PC-3 (cell line): ENCODE results near the gene MYLK. TPM values are rescaled to one million over a fixed set of nuclear protein-coding genes. Genes with fewer than 3 reads are reported as not detected.

ENCODE experiments used
- ATAC-seq: fragments of 200-7000 bp; cut with Tn5 transposase; 2 replicates; pipeline ENCODE4 v1.9.1; 2020; ENCODE audit warnings: mild to moderate bottlenecking, moderate library complexity
- BruUV-seq: library from RNA; stranded (reverse); fragments of 400-500 nt; replicated peaks from 2 replicates; lab custom pipeline; 2021; lab: Mats Ljungman, UMichigan
- CTCF ChIA-PET: fragments of 300-600 bp; sonication (Branson Sonifier 250); formaldehyde crosslinking; loops from one replicate; lab custom pipeline; 2022; ENCODE audit warnings: antibody characterized with exemption; lab: Charles Lee
- POLR2A ChIA-PET: fragments of 300-600 bp; sonication (Branson Sonifier 250); formaldehyde crosslinking; loops from one replicate; lab custom pipeline; 2022; ENCODE audit warnings: antibody characterized with exemption; ENCODE audit not compliant: unreplicated experiment; lab: Charles Lee
- DNase-seq: peaks from one replicate; pipeline ENCODE4 v3.0.0-alpha.2; 2015
- H2AFZ ChIP-seq: fragments of 300-600 bp; sonication (generic); 2 replicates; pipeline ENCODE4 v1.6.0; 2016; ENCODE audit warnings: antibody characterized with exemption, low read length
- H3F3A ChIP-seq: fragments of 300-600 bp; sonication (generic); one replicate; pipeline ENCODE4 v1.6.0; 2017; ENCODE audit warnings: antibody characterized with exemption, low read length, control low read depth, mild to moderate bottlenecking; ENCODE audit not compliant: unreplicated experiment
- H3K27ac ChIP-seq: fragments of 300-600 bp; sonication (generic); 2 replicates; pipeline ENCODE4 v1.5.1; 2016; ENCODE audit warnings: mild to moderate bottlenecking, low read length
- H3K27me3 ChIP-seq: fragments of 300-600 bp; sonication (generic); 2 replicates; pipeline ENCODE4 v1.6.1; 2016; ENCODE audit warnings: low read length, mixed read lengths
- H3K36me3 ChIP-seq: fragments of 300-600 bp; sonication (generic); 2 replicates; pipeline ENCODE4 v1.6.1; 2016; ENCODE audit warnings: low read depth, mixed run types, low read length, mixed read lengths
- H3K4me1 ChIP-seq: fragments of 300-600 bp; sonication (generic); 2 replicates; pipeline ENCODE4 v1.5.1; 2016; ENCODE audit warnings: low read length; ENCODE audit not compliant: insufficient read depth
- H3K4me2 ChIP-seq: fragments of 300-600 bp; sonication (generic); 2 replicates; pipeline ENCODE4 v1.6.0; 2016; ENCODE audit warnings: low read length
- H3K4me3 ChIP-seq: fragments of 300-600 bp; sonication (generic); 2 replicates; pipeline ENCODE4 v1.5.1; 2016; ENCODE audit warnings: mild to moderate bottlenecking, low read length, mixed read lengths
- H3K79me2 ChIP-seq: fragments of 300-600 bp; sonication (generic); 2 replicates; pipeline ENCODE4 v1.6.1; 2017; ENCODE audit warnings: low read length, mixed read lengths
- H3K9ac ChIP-seq: fragments of 300-600 bp; sonication (generic); 2 replicates; pipeline ENCODE4 v1.6.0; 2016; ENCODE audit warnings: mild to moderate bottlenecking, low read length
- H3K9me2 ChIP-seq: fragments of 300-600 bp; sonication (generic); replicated peaks from 2 replicates; pipeline ENCODE4 v1.6.1; 2016; ENCODE audit warnings: mixed run types, low read length, mixed read lengths
- H3K9me3 ChIP-seq: fragments of 300-600 bp; sonication (generic); 2 replicates; pipeline ENCODE4 v1.6.1; 2016; ENCODE audit warnings: low read length, mixed read lengths
- H4K20me1 ChIP-seq: fragments of 300-600 bp; sonication (generic); 2 replicates; pipeline ENCODE4 v1.6.1; 2016; ENCODE audit warnings: low read length, mixed read lengths
- CTCF ChIP-seq: fragments of 300-600 bp; sonication (generic); conservative IDR thresholded peaks from 2 replicates; pipeline ENCODE4 v1.5.1; 2017; ENCODE audit warnings: antibody characterized with exemption, low read depth, mild to moderate bottlenecking, low read length
- EZH2 ChIP-seq: fragments of 300-600 bp; sonication (generic); IDR thresholded peaks from one replicate; pipeline ENCODE4 v1.6.1; 2017; ENCODE audit warnings: antibody characterized with exemption, mild to moderate bottlenecking, low read length; ENCODE audit not compliant: unreplicated experiment
- EZH2phosphoT487 ChIP-seq: fragments of 300-600 bp; sonication (generic); IDR thresholded peaks from 2 replicates; pipeline ENCODE4 v1.6.1; 2018; ENCODE audit warnings: mild to moderate bottlenecking, antibody characterized with exemption, low read length, borderline replicate concordance
- intact Hi-C: fragments of 100-400 bp; cut with micrococcal nuclease; formaldehyde crosslinking; loops from 2 replicates; pipeline ENCODE4 v1.9.0; 2023
- total RNA-seq: library from RNA; depleted of rRNA; stranded (reverse); fragments of >200 nt; gene quantifications from 2 replicates; pipeline ENCODE4 v1.2.3, GENCODE V29; 2014

MYLK gene
- total RNA-seq, 1 experiment from 2014 or later = 6.9 TPM

GRCh38 chr3:123642182-123642956, 241.8 kb downstream of the MYLK start:
- H3K4me2 ChIP-seq = no peak overlapping the region
- H3K27ac ChIP-seq = no peak overlapping the region
- H3K79me2 ChIP-seq = no peaks in the 10 kb centered on the region
- peaks cover 3% of the 10 kb centered on the region; the same call in 1 of the 2 replicates for H3K4me1 ChIP-seq
- no peaks in the 10 kb centered on the region for H3K9me2 ChIP-seq
- H3K9ac ChIP-seq = no peak overlapping the region
- H2AFZ ChIP-seq = no peak overlapping the region
- H3K9me3 ChIP-seq = no peaks in the 10 kb centered on the region
- H4K20me1 ChIP-seq = no peaks in the 10 kb centered on the region
- no peaks in the 10 kb centered on the region for H3K27me3 ChIP-seq
- POLR2A ChIA-PET = no interaction called here
- no peaks in the 10 kb centered on the region for H3F3A ChIP-seq
- DNase-seq (peak; percentile 92), ATAC-seq (peak; percentile 98)
- intact Hi-C loops = loop anchor here (5.0 kb wide), 1 partner anchor 55 kb away; the partner anchor contains the start of gene HACD2
- CTCF ChIA-PET = interaction anchor here (0.6 to 1.2 kb wide), 9 partner anchors 10 to 391 kb away, joined by 3 to 9 read pairs (median 3); partner anchors contain the start of gene KALRN
- no peak overlapping the region for H3K4me3 ChIP-seq
- BruUV-seq = no TSS peak
- TF ChIP-seq CTCF (peak; percentile 99), EZH2 (no peak)
- H3K36me3 ChIP-seq = no peaks in the 10 kb centered on the region

DNA sequence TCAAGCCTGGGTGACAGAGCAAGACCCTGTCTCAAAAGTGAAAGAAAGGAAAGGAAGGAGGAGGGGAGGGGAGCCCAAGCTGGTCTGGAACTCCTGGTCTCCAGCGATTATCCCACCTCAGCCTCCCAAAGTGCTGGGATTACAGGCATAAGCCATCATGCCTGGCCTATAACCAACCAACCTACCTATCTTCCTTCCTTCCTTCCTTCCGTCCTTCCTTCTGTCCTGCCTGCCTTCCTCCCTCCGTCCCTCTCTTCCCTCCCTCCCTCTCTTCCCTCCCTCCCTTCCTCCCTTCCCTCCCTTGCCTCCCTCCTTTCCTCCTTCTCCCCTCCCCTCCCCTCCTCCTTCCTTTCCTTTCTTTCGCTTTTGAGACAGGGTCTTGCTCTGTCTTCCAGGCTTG, 242.6 kb downstream of the MYLK start:
- no peak for TF ChIP-seq EZH2
- TF ChIP-seq EZH2phosphoT487 = no peak
- TF ChIP-seq CTCF = no peak
- no TSS peak for BruUV-seq
- DNase-seq (no peak), ATAC-seq (no peak)
- Histone ChIP-seq H3K9me2 (no peaks in the 10 kb centered on the region), H3F3A (no peaks in the 10 kb centered on the region), H3K4me2 (no peak overlapping the region), H4K20me1 (no peaks in the 10 kb centered on the region), H3K9ac (no peak overlapping the region), H2AFZ (no peak overlapping the region), H3K27me3 (no peaks in the 10 kb centered on the region), H3K4me1 (peaks cover 9% of the 10 kb centered on the region; the same call in 1 of the 2 replicates), H3K36me3 (no peaks in the 10 kb centered on the region), H3K9me3 (no peaks in the 10 kb centered on the region), H3K79me2 (no peaks in the 10 kb centered on the region), H3K27ac (no peak overlapping the region), H3K4me3 (no peak overlapping the region)
- intact Hi-C loops = loop anchor here (5.0 kb wide), 1 partner anchor 54 kb away; the partner anchor contains the start of gene HACD2
- CTCF ChIA-PET = interaction anchor here (0.7 to 1.1 kb wide), 2 partner anchors 58 to 78 kb away, joined by 3 to 5 read pairs; no protein-coding TSS in a partner anchor
- POLR2A ChIA-PET = no interaction called here
